Measurements from ENCODE around the gene SORL1. TPM values are rescaled to one million over a fixed set of nuclear protein-coding genes. Genes with fewer than 3 reads are reported as not detected.

The SORL1 gene
- total RNA-seq, 1 experiment from 2014 or later: 0.10 TPM

DNA sequence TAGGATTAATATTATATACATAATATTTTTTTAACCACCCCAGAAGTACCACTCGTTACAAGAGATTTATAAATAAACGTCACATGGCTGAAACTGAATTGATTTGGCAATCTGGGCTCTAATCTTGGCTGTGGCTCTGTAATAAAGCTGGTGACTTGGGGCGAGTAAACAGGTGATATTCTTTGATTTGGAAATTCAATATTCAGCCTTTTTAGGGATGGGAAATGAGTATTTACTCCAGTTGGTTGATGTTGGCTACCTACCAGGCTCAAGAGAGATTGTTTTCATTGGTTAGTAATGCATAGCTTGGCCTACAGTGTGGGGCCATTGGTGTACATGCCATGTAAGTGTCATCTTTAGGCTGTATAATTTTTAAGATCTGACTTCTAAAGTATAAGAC lies 118.3 kb downstream of the SORL1 start:
- Histone ChIP-seq H3K27ac (no peak overlapping the region), H3K36me3 (no peaks in the 10 kb centered on the region), H3K9me3 (replicated peaks) (no peaks in the 10 kb centered on the region), H3K27me3 (no peaks in the 10 kb centered on the region), H3K4me1 (peaks cover 10% of the 10 kb centered on the region), H3K4me3 (no peak overlapping the region)
- no peak for DNase-seq

DNA sequence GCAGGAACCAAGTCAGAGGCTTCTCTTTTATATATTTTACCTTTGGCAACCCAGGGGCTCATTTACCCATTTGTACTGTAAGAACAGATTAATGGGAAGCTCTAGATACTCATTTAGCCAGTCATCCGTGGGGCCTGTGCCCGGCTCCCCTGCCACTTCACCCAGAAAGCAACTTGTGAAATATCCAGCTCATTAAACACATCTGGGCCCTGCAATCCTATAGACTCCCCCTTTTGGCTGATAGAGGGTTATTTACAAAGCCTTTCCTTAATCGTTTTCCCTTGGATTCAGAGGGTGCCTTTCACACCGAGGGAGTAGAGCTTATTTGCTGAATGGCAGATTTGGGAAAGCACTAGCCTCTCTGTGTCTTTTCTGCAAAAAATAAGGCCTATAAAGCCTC lies 119.4 kb downstream of the SORL1 start:
- no peak for DNase-seq
- peaks cover 10% of the 10 kb centered on the region for H3K4me1 ChIP-seq
- no peaks in the 10 kb centered on the region for H3K27me3 ChIP-seq
- no peaks in the 10 kb centered on the region for H3K9me3 ChIP-seq (replicated peaks)
- H3K36me3 ChIP-seq: no peaks in the 10 kb centered on the region
- H3K27ac ChIP-seq: peak overlapping the region; percentile 45
- H3K4me3 ChIP-seq: no peak overlapping the region

- Histone ChIP-seq H3K36me3 (no peaks in the 10 kb centered on the region), H3K4me1 (peaks cover 10% of the 10 kb centered on the region)
- peak; percentile 6 to 11 for DNase-seq
Measured at GRCh38 chr11:121572571-121573059, 120.5 kb downstream of the SORL1 start.

DNA sequence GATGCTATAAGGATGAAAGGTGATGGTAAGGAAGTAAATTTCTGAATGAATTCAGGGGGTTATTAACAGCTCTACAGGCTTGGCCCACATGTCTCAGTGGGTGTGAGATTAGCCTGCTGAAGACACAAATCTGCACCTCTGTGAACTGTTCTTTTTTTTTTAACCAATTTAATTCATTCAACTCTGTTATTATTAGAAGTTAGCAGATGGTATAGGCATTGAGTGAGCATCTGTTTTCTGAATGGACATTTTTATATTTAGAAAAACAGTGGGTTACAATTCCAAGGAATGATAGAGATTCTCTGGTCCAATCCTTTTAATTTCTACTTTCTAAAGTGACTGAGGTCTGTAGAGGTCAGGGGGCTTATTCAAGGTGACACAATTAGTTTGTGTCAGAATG lies 122.7 kb downstream of the SORL1 start:
- no peak overlapping the region for H3K4me3 ChIP-seq
- no peak overlapping the region for H3K27ac ChIP-seq
- H3K4me1 ChIP-seq: peaks cover 10% of the 10 kb centered on the region
- H3K36me3 ChIP-seq: no peaks in the 10 kb centered on the region
- H3K9me3 ChIP-seq (replicated peaks): no peaks in the 10 kb centered on the region
- no peak for DNase-seq
- H3K27me3 ChIP-seq: no peaks in the 10 kb centered on the region

More at GRCh38 chr11:121572571-121573059, 120.5 kb downstream of the SORL1 start:
- Histone ChIP-seq H3K9me3 (replicated peaks) (no peaks in the 10 kb centered on the region), H3K27me3 (no peaks in the 10 kb centered on the region), H3K27ac (no peak overlapping the region), H3K4me3 (no peak overlapping the region)

GRCh38 chr11:121575250-121575962 lies 123.3 kb downstream of the SORL1 start:
- Histone ChIP-seq H3K27ac (no peak overlapping the region), H3K9me3 (replicated peaks) (0 out of 2 replicates have a peak, but pooled peaks cover 2% of the 10 kb centered on the region), H3K36me3 (no peaks in the 10 kb centered on the region), H3K27me3 (no peaks in the 10 kb centered on the region), H3K4me1 (peaks cover 10% of the 10 kb centered on the region), H3K4me3 (no peak overlapping the region)
- DNase-seq: peak; percentile 11 to 18

GRCh38 chr11:121575963-121576290 lies 123.8 kb downstream of the SORL1 start:
- H3K36me3 ChIP-seq: no peaks in the 10 kb centered on the region
- peaks cover 10% of the 10 kb centered on the region for H3K4me1 ChIP-seq
- no peak for DNase-seq
- H3K27ac ChIP-seq: no peak overlapping the region
- 0 out of 2 replicates have a peak, but pooled peaks cover 2% of the 10 kb centered on the region for H3K9me3 ChIP-seq (replicated peaks)
- no peaks in the 10 kb centered on the region for H3K27me3 ChIP-seq
- no peak overlapping the region for H3K4me3 ChIP-seq

GRCh38 chr11:121576531-121576930 lies 124.4 kb downstream of the SORL1 start:
- Histone ChIP-seq H3K36me3 (no peaks in the 10 kb centered on the region), H3K4me1 (peaks cover 10% of the 10 kb centered on the region), H3K27me3 (no peaks in the 10 kb centered on the region), H3K27ac (no peak overlapping the region), H3K4me3 (no peak overlapping the region), H3K9me3 (replicated peaks) (0 out of 2 replicates have a peak, but pooled peaks cover 2% of the 10 kb centered on the region)
- DNase-seq: no peak

GRCh38 chr11:121577106-121577848 lies 125.2 kb downstream of the SORL1 start:
- no peaks in the 10 kb centered on the region for H3K27me3 ChIP-seq
- H3K27ac ChIP-seq: no peak overlapping the region
- no peak for DNase-seq
- no peak overlapping the region for H3K4me3 ChIP-seq
- H3K4me1 ChIP-seq: peaks cover 3% of the 10 kb centered on the region
- no peaks in the 10 kb centered on the region for H3K36me3 ChIP-seq
- H3K9me3 ChIP-seq (replicated peaks): 0 out of 2 replicates have a peak, but pooled peaks cover 2% of the 10 kb centered on the region

- 0 out of 2 replicates have a peak, but pooled peaks cover 2% of the 10 kb centered on the region for H3K9me3 ChIP-seq (replicated peaks)
- no peaks in the 10 kb centered on the region for H3K4me1 ChIP-seq
- DNase-seq: no peak
- no peaks in the 10 kb centered on the region for H3K27me3 ChIP-seq
- no peaks in the 10 kb centered on the region for H3K36me3 ChIP-seq
- no peak overlapping the region for H3K27ac ChIP-seq
- no peak overlapping the region for H3K4me3 ChIP-seq
Measured at GRCh38 chr11:121578251-121578976, 126.3 kb downstream of the SORL1 start.

DNA sequence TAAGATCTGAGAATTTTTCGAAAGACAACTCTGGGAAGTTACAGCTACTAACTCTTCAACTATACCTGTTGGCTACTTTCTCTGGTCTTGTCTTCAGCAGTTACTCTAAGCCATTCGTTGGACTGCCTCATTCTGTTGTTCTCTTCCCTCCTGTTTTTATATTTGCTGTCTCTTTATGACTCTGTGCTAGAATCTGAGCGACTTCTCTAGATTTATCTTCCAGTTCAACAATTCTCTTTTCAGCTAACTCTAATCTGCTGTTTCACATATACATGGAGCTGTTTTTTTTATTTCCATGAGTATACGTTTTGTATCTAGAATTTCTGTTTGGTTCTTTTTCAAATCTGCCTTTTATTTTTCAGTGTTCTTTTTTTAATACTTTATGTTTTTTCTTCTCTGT lies 128.0 kb downstream of the SORL1 start:
- Histone ChIP-seq H3K27ac (no peak overlapping the region), H3K4me3 (no peak overlapping the region), H3K27me3 (no peaks in the 10 kb centered on the region), H3K9me3 (replicated peaks) (0 out of 2 replicates have a peak, but pooled peaks cover 2% of the 10 kb centered on the region), H3K36me3 (no peaks in the 10 kb centered on the region), H3K4me1 (no peaks in the 10 kb centered on the region)
- DNase-seq: no peak

DNA sequence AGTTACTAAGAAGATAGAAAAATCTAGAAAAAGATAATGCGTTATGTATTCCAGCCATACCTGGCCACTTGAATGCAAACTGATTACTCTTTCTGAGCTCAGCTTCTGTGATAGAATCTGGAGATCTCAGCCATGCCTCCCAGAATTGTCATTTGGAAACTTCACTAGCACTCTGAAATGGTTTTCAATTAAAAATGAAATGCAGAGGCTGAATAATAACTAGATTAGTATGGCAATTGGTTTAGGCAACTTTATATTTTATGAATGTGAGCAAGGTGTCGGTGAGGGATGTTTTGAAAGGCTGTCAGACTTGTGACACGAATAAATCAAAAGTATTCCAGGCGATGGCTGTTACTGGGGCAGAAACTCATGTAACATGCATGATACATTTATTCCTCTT lies 129.5 kb downstream of the SORL1 start:
- Histone ChIP-seq H3K4me1 (no peaks in the 10 kb centered on the region), H3K4me3 (no peak overlapping the region), H3K9me3 (replicated peaks) (0 out of 2 replicates have a peak, but pooled peaks cover 2% of the 10 kb centered on the region), H3K36me3 (no peaks in the 10 kb centered on the region), H3K27me3 (no peaks in the 10 kb centered on the region), H3K27ac (no peak overlapping the region)
- DNase-seq: no peak

- H3K4me1 ChIP-seq: no peaks in the 10 kb centered on the region
- no peaks in the 10 kb centered on the region for H3K27me3 ChIP-seq
- no peaks in the 10 kb centered on the region for H3K36me3 ChIP-seq
- H3K9me3 ChIP-seq (replicated peaks): 0 out of 2 replicates have a peak, but pooled peaks cover 2% of the 10 kb centered on the region
- H3K27ac ChIP-seq: no peak overlapping the region
- no peak overlapping the region for H3K4me3 ChIP-seq
- no peak for DNase-seq
Measured at GRCh38 chr11:121582296-121582695, 130.2 kb downstream of the SORL1 start.

DNA sequence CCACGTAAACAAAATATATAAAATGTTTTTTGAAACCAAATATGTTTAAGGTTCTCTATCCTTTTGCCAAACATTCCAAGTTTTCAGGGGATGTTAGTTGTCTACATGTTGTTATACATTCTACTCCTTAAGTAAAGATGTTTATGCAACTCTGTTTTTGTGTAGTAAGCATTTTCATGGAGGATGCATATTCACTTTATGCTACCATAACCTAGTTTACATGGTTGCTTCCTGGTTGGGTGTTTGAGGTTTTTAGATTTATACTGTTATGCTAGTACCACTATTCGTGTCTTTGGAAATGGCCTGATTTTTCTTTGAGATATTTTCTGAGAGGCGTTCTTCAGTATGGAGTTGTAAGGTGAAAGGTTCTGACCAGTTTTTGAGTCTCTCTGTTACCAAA lies 131.7 kb downstream of the SORL1 start:
- Histone ChIP-seq H3K36me3 (no peaks in the 10 kb centered on the region), H3K4me1 (no peaks in the 10 kb centered on the region), H3K4me3 (no peak overlapping the region), H3K27me3 (no peaks in the 10 kb centered on the region), H3K9me3 (replicated peaks) (0 out of 2 replicates have a peak, but pooled peaks cover 2% of the 10 kb centered on the region), H3K27ac (no peak overlapping the region)
- no peak for DNase-seq

DNA sequence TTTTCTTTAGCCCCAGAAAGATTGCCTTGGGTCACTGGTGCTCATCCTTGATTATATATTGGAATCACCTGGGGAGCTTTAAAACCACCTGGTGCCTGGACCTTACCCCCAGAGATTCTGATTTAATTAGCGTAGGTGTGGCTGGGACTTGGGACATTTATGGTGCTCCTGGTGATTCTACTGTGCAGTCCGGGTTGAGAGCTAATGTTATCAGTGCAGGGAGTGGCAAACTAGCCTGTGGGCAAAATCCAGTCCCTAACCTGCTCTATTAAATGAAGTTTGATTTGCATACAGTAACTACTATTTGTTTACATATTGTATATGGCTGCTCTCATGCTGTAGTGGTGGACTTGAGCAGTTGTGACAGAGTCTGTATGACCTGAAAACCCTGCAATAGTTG lies 134.6 kb downstream of the SORL1 start:
- DNase-seq: no peak
- H3K4me1 ChIP-seq: no peaks in the 10 kb centered on the region
- no peaks in the 10 kb centered on the region for H3K27me3 ChIP-seq
- no peak overlapping the region for H3K27ac ChIP-seq
- H3K36me3 ChIP-seq: no peaks in the 10 kb centered on the region
- H3K9me3 ChIP-seq (replicated peaks): no peaks in the 10 kb centered on the region
- no peak overlapping the region for H3K4me3 ChIP-seq

- DNase-seq: no peak
- no peaks in the 10 kb centered on the region for H3K36me3 ChIP-seq
- no peaks in the 10 kb centered on the region for H3K9me3 ChIP-seq (replicated peaks)
- H3K4me1 ChIP-seq: no peaks in the 10 kb centered on the region
- H3K27me3 ChIP-seq: no peaks in the 10 kb centered on the region
- no peak overlapping the region for H3K27ac ChIP-seq
- H3K4me3 ChIP-seq: no peak overlapping the region
Measured at GRCh38 chr11:121587182-121587581, 135.1 kb downstream of the SORL1 start.
